ENCODE measurements around the gene LNX1. TPM values are rescaled to one million over a fixed set of nuclear protein-coding genes. Genes with fewer than 3 reads are reported as not detected.

The LNX1 gene
- total and polyA plus RNA-seq, 4 experiments from 2014 or later: 0.44 to 0.78 TPM; not detected in 2

DNA sequence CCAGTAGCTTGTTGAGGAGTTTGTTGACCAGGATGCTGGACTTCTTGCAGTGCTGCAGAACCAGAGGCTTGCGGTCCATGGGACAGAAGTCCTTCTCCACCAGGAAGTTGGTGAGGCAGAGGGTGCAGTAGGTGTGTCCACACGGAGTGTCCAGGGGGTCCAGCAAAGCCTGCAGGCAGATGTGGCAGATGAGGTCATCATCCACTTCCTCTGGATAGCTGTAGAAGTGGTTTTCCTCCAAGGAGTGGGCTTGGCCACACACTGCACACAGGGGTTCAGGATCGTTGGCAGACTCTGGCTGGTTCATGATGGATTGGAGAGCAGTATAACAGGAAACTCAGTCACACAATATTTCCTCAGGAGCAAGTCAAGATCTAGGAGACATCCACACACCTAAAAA, 17.6 kb downstream of the LNX1 start:
- no peaks in the 10 kb centered on the region for H3K4me1 Mint-ChIP-seq
- H3K27me3 Mint-ChIP-seq: peaks cover 0 to 1% of the 10 kb centered on the region in 2 donors
- intact Hi-C loops (cut with micrococcal nuclease): no loop called here
- no peak overlapping the region for H3K4me3 ChIP-seq (ENCODE audit: low read length in 2 of 2)
- H3K27ac Mint-ChIP-seq: no peak overlapping the region
- ChIA-PET CTCF (ENCODE audit: partially characterized antibody) (no interaction called here), POLR2A (ENCODE audit: partially characterized antibody) (no interaction called here)
- H3K27me3 ChIP-seq (ENCODE audit: insufficient read depth, low read length): no peaks in the 10 kb centered on the region
- no peaks in the 10 kb centered on the region for H3K36me3 ChIP-seq (ENCODE audit: insufficient read depth, low read length)
- no peak overlapping the region for H3K27ac ChIP-seq (ENCODE audit: low read depth, low read length)
- DNase-seq: no peak
- no peaks in the 10 kb centered on the region for H3K9me3 ChIP-seq (ENCODE audit: control insufficient read depth in 1 of 2, low read length in 2 of 2)
- no peaks in the 10 kb centered on the region for H3K4me1 ChIP-seq (ENCODE audit: insufficient read depth, low read length)
- H3K9me3 Mint-ChIP-seq: peaks cover 0 to 6% (median 0%) of the 10 kb centered on the region in 8 donors
- no peak overlapping the region for H3K4me3 Mint-ChIP-seq
- no peaks in the 10 kb centered on the region for H3K36me3 Mint-ChIP-seq

DNA sequence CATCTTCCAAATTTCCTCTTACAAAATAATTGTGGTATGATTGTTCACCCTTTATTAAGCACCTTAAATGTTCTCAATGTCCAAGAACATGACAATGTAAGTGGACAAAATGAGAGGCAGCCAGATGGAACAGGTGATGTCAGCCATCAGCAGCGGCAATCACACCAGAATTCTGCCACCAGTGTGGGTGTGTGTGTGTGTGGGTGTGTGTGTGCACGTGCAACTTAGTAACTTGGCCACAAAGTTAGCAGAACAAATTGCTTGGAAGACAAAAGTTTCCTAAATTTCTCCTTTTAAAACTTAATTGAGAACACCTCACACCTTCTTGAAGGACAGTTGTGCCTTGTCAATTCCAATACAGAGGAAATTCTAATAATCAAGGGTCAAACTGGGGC, 18.7 kb downstream of the LNX1 start:
- H3K27me3 ChIP-seq (ENCODE audit: insufficient read depth, low read length): no peaks in the 10 kb centered on the region
- no peak for DNase-seq
- no peaks in the 10 kb centered on the region for H3K9me3 ChIP-seq (ENCODE audit: control insufficient read depth in 1 of 2, low read length in 2 of 2)
- no peak overlapping the region for H3K27ac ChIP-seq (ENCODE audit: low read depth, low read length)
- Mint-ChIP-seq H3K9me3 (peaks cover 0 to 6% (median 0%) of the 10 kb centered on the region in 8 donors), H3K27me3 (peaks cover 0 to 1% of the 10 kb centered on the region in 2 donors), H3K36me3 (no peaks in the 10 kb centered on the region), H3K4me1 (no peaks in the 10 kb centered on the region), H3K4me3 (no peak overlapping the region), H3K27ac (no peak overlapping the region)
- CTCF ChIA-PET (ENCODE audit: partially characterized antibody): no interaction called here
- H3K4me1 ChIP-seq (ENCODE audit: insufficient read depth, low read length): no peaks in the 10 kb centered on the region
- H3K36me3 ChIP-seq (ENCODE audit: insufficient read depth, low read length): no peaks in the 10 kb centered on the region
- no peak overlapping the region for H3K4me3 ChIP-seq (ENCODE audit: low read length in 2 of 2)
- POLR2A ChIA-PET (ENCODE audit: partially characterized antibody): no interaction called here
- intact Hi-C loops (cut with micrococcal nuclease): no loop called here

DNA sequence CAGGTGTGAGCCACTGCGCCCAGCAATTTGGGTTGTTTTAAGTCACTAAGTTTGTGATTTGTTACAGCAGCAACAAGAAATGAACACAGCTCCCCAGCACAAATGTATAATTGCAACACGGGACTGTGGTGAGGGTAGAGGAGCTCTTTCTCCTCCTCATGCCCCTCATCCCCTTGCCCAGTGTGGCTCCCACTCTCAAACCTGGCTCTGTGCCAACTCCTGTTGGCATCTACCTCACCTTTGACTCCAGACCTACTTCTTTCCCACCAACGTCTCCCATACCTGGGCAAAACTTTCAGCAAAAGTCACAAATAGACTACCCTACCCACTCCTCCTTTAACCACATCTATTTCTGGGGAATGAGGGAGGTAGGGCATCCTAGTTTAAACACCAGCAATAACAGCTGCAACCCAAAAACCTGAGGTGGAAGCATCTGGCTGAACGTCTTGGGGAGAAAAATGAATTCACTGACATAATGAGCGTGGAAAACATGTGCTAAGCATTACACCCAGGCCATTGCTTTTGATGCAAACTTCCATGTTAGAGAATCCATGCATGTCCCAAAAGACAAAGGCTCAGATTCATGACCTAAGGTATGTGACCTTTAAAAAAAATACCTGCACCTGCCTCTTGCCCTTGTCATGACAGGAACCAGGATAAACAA, 19.2 kb downstream of the LNX1 start:
- POLR2A ChIA-PET (ENCODE audit: partially characterized antibody): no interaction called here
- Mint-ChIP-seq H3K27me3 (peaks cover 0 to 1% of the 10 kb centered on the region in 2 donors), H3K4me1 (no peaks in the 10 kb centered on the region), H3K9me3 (peaks cover 0 to 3% (median 0%) of the 10 kb centered on the region in 8 donors), H3K4me3 (no peak overlapping the region), H3K27ac (no peak overlapping the region), H3K36me3 (no peaks in the 10 kb centered on the region)
- no peaks in the 10 kb centered on the region for H3K36me3 ChIP-seq (ENCODE audit: insufficient read depth, low read length)
- CTCF ChIA-PET (ENCODE audit: partially characterized antibody): no interaction called here
- H3K27ac ChIP-seq (ENCODE audit: low read depth, low read length): no peak overlapping the region
- no peaks in the 10 kb centered on the region for H3K4me1 ChIP-seq (ENCODE audit: insufficient read depth, low read length)
- intact Hi-C loops (cut with micrococcal nuclease): no loop called here
- DNase-seq: no peak
- no peak overlapping the region for H3K4me3 ChIP-seq (ENCODE audit: low read length in 2 of 2)
- H3K9me3 ChIP-seq (ENCODE audit: control insufficient read depth in 1 of 2, low read length in 2 of 2): no peaks in the 10 kb centered on the region
- H3K27me3 ChIP-seq (ENCODE audit: insufficient read depth, low read length): no peaks in the 10 kb centered on the region

DNA sequence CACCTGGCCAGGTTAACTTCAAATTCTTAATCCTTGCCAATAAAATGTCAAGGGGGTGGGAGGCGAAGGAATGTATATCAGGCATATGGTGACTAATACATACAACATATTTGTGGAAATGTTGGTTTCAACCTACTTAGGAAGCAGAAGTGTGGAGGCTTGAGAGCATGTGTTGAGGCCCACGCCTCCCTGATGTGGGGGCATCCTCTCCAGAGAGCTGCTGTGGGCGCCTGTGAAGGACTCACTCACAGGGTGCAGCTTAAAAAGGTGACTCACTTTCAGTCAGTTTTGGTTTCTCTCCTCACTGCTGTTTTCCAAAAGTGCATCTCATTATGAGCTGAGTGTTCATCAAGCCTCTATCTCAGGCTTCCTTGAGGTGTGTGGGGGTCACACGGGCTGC, 27.5 kb downstream of the LNX1 start:
- H3K4me1 ChIP-seq (ENCODE audit: insufficient read depth, low read length): no peaks in the 10 kb centered on the region
- no peaks in the 10 kb centered on the region for H3K4me1 Mint-ChIP-seq
- H3K27me3 ChIP-seq (ENCODE audit: insufficient read depth, low read length): no peaks in the 10 kb centered on the region
- H3K27ac ChIP-seq (ENCODE audit: low read depth, low read length): no peak overlapping the region
- peaks cover 0 to 5% (median 0%) of the 10 kb centered on the region in 8 donors for H3K9me3 Mint-ChIP-seq
- H3K9me3 ChIP-seq (ENCODE audit: control insufficient read depth in 1 of 2, low read length in 2 of 2): no peaks in the 10 kb centered on the region
- ChIA-PET CTCF (ENCODE audit: partially characterized antibody) (interaction anchor here (0.7 kb wide), 1 partner anchor 1746 kb away, joined by 4 read pairs; no protein-coding TSS in a partner anchor), POLR2A (ENCODE audit: partially characterized antibody) (no interaction called here)
- no peak overlapping the region for H3K4me3 ChIP-seq (ENCODE audit: low read length in 2 of 2)
- H3K36me3 Mint-ChIP-seq: no peaks in the 10 kb centered on the region
- no peak overlapping the region for H3K27ac Mint-ChIP-seq
- no peak for DNase-seq
- peaks cover 0 to 8% of the 10 kb centered on the region in 2 donors for H3K27me3 Mint-ChIP-seq
- H3K36me3 ChIP-seq (ENCODE audit: insufficient read depth, low read length): no peaks in the 10 kb centered on the region
- intact Hi-C loops (cut with micrococcal nuclease): no loop called here
- H3K4me3 Mint-ChIP-seq: no peak overlapping the region

DNA sequence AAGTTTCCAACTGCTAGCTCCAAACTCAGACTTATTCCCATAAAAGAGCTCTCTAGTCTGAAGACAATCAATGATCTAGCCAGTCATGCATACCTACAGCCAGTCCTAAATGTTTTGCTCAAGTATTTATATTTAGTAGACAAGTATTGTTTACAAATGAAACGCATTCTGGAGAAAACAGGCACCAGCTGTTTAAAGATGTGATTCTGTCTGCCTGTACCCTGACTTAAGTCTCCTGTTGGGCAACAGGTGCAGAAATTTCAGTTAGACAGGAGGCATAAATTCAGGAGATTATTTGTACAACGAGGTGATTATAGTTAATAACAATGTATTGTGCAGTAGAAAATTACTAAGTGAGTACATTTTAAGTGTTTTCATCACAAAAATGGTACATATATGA, 28.9 kb downstream of the LNX1 start:
- H3K4me1 ChIP-seq (ENCODE audit: insufficient read depth, low read length): no peaks in the 10 kb centered on the region
- H3K36me3 ChIP-seq (ENCODE audit: insufficient read depth, low read length): no peaks in the 10 kb centered on the region
- Mint-ChIP-seq H3K4me3 (no peak overlapping the region), H3K27me3 (peaks cover 3 to 12% of the 10 kb centered on the region in 2 donors), H3K36me3 (no peaks in the 10 kb centered on the region), H3K4me1 (no peaks in the 10 kb centered on the region), H3K9me3 (peaks cover 0 to 5% (median 0%) of the 10 kb centered on the region in 8 donors), H3K27ac (no peak overlapping the region)
- H3K27ac ChIP-seq (ENCODE audit: low read depth, low read length): no peak overlapping the region
- intact Hi-C loops (cut with micrococcal nuclease): no loop called here
- POLR2A ChIA-PET (ENCODE audit: partially characterized antibody): no interaction called here
- no peak overlapping the region for H3K4me3 ChIP-seq (ENCODE audit: low read length in 2 of 2)
- no peak for DNase-seq
- H3K9me3 ChIP-seq (ENCODE audit: control insufficient read depth in 1 of 2, low read length in 2 of 2): no peaks in the 10 kb centered on the region
- CTCF ChIA-PET (ENCODE audit: partially characterized antibody): no interaction called here
- H3K27me3 ChIP-seq (ENCODE audit: insufficient read depth, low read length): no peaks in the 10 kb centered on the region

DNA sequence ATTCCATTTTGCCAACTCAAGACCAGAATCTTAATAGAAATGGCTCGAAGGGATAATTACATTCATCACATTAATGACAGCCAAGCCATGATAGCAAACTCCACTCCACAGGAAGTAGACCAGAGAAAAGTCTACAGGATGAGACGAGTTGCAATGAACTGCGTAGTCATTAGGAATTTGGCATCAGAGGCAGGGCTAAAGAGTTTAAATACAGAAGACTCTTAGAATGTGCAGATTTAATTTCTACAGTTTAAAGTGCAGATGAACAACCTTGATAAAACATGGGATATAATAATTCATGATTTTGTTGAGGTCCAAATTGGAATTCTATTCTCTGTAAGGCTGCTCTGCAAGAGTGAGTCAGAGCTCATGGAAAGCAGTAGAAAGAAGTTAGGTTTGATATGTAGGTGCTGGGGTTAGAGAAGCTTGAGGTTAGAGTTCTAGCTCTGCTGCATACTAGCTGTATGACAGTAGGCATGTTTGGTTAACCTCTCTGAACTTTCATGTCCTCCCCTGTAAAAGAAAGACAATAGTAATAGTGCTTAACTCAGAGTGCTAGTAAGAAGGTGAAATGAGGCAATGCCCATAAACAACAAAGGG, 32.2 kb downstream of the LNX1 start:
- H3K4me1 Mint-ChIP-seq: no peaks in the 10 kb centered on the region
- peaks cover 0 to under 1% (median 0%) of the 10 kb centered on the region in 8 donors for H3K9me3 Mint-ChIP-seq
- no peak overlapping the region for H3K4me3 ChIP-seq (ENCODE audit: low read length in 2 of 2)
- H3K27me3 Mint-ChIP-seq: peaks cover 4 to 13% of the 10 kb centered on the region in 2 donors
- H3K9me3 ChIP-seq (ENCODE audit: control insufficient read depth in 1 of 2, low read length in 2 of 2): no peaks in the 10 kb centered on the region
- no peaks in the 10 kb centered on the region for H3K36me3 Mint-ChIP-seq
- H3K36me3 ChIP-seq (ENCODE audit: insufficient read depth, low read length): no peaks in the 10 kb centered on the region
- no peak overlapping the region for H3K4me3 Mint-ChIP-seq
- H3K27me3 ChIP-seq (ENCODE audit: insufficient read depth, low read length): no peaks in the 10 kb centered on the region
- H3K4me1 ChIP-seq (ENCODE audit: insufficient read depth, low read length): no peaks in the 10 kb centered on the region
- H3K27ac Mint-ChIP-seq: no peak overlapping the region
- no peak for DNase-seq
- CTCF ChIA-PET (ENCODE audit: partially characterized antibody): no interaction called here
- POLR2A ChIA-PET (ENCODE audit: partially characterized antibody): no interaction called here
- H3K27ac ChIP-seq (ENCODE audit: low read depth, low read length): no peak overlapping the region
- intact Hi-C loops (cut with micrococcal nuclease): no loop called here

DNA sequence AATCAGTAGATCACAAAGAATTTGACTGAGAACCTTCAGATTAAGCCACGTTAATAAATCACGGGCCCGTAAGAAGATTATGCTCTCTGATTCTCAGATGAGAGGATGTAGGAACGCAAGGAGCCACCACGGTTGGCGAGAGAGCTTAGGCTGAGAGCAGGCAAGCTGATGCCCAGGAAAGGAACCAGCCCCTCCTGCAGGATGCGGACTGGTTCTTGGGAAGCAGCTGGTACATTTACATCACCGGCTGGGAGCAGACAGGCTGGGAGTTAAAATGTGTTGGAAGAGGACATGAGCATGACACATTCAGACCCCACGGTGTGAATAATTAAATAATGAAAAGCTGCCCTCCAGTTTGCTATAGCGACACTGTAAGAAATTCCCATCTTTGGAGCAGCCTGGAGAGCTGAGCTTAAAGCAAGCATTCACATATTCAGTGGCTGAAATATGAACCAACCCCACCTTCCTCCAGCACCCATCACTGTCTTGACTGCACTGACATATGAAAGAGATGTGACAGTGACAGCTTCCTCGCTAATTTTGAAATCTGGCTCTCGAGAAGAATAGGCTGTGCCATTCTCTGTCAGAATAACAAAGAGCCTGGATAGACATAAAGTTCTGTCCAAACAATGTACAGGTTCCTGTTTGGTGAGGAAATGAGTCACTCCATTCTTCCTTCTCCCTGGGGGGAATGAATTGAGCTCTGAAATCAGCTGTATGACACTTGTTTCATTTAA, 33.1 kb downstream of the LNX1 start:
- Mint-ChIP-seq H3K9me3 (no peaks in the 10 kb centered on the region), H3K36me3 (no peaks in the 10 kb centered on the region), H3K27me3 (peaks cover 6 to 13% of the 10 kb centered on the region in 2 donors), H3K27ac (no peak overlapping the region), H3K4me3 (no peak overlapping the region), H3K4me1 (no peaks in the 10 kb centered on the region)
- Histone ChIP-seq H3K27ac (ENCODE audit: low read depth, low read length) (no peak overlapping the region), H3K4me1 (ENCODE audit: insufficient read depth, low read length) (no peaks in the 10 kb centered on the region), H3K4me3 (ENCODE audit: low read length in 2 of 2) (no peak overlapping the region), H3K36me3 (ENCODE audit: insufficient read depth, low read length) (no peaks in the 10 kb centered on the region), H3K27me3 (ENCODE audit: insufficient read depth, low read length) (no peaks in the 10 kb centered on the region), H3K9me3 (ENCODE audit: control insufficient read depth in 1 of 2, low read length in 2 of 2) (no peaks in the 10 kb centered on the region)
- intact Hi-C loops (cut with micrococcal nuclease): no loop called here
- ChIA-PET POLR2A (ENCODE audit: partially characterized antibody) (no interaction called here), CTCF (ENCODE audit: partially characterized antibody) (interaction anchor here (0.9 kb wide), 1 partner anchor 12 kb away, joined by 3 read pairs; no protein-coding TSS in a partner anchor)
- DNase-seq: no peak

Measured in CD4-positive, alpha-beta memory T cell (primary cell).